ENCODE measurements around the gene PPFIA2.

DNA sequence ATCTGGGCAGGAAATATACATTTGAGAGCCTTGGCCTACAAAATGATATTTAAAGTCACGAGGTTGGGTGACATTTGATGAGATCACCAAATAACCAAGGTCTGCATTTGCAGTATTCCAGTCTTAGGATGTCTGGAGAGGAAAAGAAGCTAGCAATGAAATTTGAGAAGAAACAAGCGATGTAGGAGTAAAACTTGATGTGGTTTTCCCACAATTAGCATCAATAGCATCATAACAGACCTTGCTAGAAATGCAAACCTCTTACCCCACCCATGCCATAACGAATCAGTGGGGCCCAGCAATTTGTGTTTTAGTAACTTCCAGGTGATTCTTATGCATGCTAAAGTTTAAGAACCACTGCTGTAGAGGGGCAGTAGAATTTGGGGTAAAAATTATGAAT is 219.9 kb downstream of the PPFIA2 start:
- TF ChIP-seq, protein P1, sequence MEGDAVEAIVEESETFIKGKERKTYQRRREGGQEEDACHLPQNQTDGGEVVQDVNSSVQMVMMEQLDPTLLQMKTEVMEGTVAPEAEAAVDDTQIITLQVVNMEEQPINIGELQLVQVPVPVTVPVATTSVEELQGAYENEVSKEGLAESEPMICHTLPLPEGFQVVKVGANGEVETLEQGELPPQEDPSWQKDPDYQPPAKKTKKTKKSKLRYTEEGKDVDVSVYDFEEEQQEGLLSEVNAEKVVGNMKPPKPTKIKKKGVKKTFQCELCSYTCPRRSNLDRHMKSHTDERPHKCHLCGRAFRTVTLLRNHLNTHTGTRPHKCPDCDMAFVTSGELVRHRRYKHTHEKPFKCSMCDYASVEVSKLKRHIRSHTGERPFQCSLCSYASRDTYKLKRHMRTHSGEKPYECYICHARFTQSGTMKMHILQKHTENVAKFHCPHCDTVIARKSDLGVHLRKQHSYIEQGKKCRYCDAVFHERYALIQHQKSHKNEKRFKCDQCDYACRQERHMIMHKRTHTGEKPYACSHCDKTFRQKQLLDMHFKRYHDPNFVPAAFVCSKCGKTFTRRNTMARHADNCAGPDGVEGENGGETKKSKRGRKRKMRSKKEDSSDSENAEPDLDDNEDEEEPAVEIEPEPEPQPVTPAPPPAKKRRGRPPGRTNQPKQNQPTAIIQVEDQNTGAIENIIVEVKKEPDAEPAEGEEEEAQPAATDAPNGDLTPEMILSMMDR (IDR thresholded peaks at IDR 0.05): no peak
- TF ChIP-seq, protein P2, sequence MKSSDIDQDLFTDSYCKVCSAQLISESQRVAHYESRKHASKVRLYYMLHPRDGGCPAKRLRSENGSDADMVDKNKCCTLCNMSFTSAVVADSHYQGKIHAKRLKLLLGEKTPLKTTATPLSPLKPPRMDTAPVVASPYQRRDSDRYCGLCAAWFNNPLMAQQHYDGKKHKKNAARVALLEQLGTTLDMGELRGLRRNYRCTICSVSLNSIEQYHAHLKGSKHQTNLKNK (CRISPR knock-in tag; IDR thresholded peaks at IDR 0.05): no peak
- TF ChIP-seq ZNF416 (CRISPR knock-in tag; IDR thresholded peaks at IDR 0.05) (no peak), ETV6 (CRISPR knock-in tag; IDR thresholded peaks at IDR 0.05) (no peak), FOXJ3 (CRISPR knock-in tag; IDR thresholded peaks at IDR 0.05; ENCODE audit: borderline replicate concordance) (no peak), NR3C1 (CRISPR knock-in tag; conservative IDR thresholded peaks at IDR 0.05; ENCODE audit: low read depth) (no peak), MXD4 (CRISPR knock-in tag; IDR thresholded peaks at IDR 0.05; ENCODE audit: borderline replicate concordance) (no peak)

Data from WTC11 (cell line).